ENCODE measurements around the gene CLCNKA. TPM values are rescaled to one million over a fixed set of nuclear protein-coding genes. Genes with fewer than 3 reads are reported as not detected.

Gene CLCNKA
- total and polyA plus RNA-seq, 2 of the 8 experiments (the other 6 are each of a cell fraction or from before 2014, with no cell fraction given): 0.95 to 2.0 TPM

DNA sequence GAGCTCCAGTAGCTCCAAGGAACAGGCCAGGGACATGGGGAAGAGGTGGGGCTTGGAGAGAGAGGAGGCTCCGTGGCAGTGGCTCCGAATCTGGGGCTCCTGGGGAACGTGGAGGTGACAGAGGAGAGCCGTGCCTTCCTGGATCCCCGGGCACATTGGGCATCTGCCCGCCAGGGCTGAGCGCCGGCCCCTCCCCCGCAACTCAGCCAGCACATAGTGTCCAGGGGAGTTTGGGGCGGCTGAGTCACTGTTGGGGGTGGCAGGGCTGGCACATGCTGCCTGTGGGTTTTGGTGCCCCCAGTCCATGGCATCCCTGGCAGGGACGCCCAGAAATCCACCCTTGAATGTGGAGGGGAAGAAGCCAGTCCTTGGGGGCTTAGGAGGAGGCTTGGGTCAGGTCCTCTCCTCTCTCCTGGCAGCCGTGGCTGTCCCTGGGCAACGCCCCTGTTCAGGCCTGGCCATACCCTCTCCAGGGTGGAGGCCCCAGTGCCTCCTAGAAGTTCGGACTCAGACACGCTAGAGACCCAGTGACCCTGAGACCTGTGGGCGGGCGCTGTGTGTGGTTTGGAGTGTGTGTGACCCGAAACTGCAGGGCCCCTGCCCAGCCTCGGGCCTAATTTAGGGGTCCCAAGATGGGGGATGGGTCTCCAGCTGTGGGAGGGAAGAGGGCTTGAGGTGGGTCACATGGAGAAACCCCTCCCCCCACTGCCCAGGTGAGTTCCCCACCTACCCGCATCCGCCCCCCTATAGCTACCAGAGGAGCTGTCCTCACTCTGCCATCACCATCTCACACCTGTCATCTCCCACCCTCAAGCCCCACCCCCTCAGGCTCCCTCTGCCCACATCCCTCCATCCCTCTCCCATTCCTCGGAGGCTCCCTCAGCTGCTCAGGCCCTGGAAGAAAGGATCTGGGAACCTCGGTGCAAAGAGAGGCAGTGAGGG lies 5.6 kb upstream of the CLCNKA start:
- Histone ChIP-seq H4K8ac (ENCODE audit: extremely low read depth, insufficient read depth, low read length) (peak overlapping the region; percentile 26; the same call in 1 of the 2 replicates), H3K9ac (replicated peaks in 1 of 4; ENCODE audit: extremely low read depth in 1 of 4, low read depth in 3 of 4, low read length in 3 of 4) (no peak overlapping the region), H3K4me1 (replicated peaks in 1 of 4; ENCODE audit: control insufficient read depth in 3 of 4, insufficient read depth in 4 of 4, low read length in 3 of 4) (peaks cover 5 to 37% (median 22%) of the 10 kb centered on the region in 4 experiments), H3K27me3 (replicated peaks in 1 of 4; ENCODE audit: control insufficient read depth in 3 of 4, extremely low read depth in 1 of 4, insufficient read depth in 3 of 4, low read length in 3 of 4) (peaks cover 0 to 2% (median 0%) of the 10 kb centered on the region in 4 experiments; a peak in 1 of 7 replicates), H2BK20ac (ENCODE audit: low read length) (no peak overlapping the region), H3K23ac (ENCODE audit: insufficient read length) (no peak overlapping the region), H3K4me2 (ENCODE audit: insufficient read depth in 1 of 2, low read depth in 2 of 2, low read length in 2 of 2) (no peak overlapping the region), H4K20me1 (replicated peaks in 1 of 2; ENCODE audit: control insufficient read depth in 1 of 2, insufficient read depth in 2 of 2, low read length in 2 of 2) (no peaks in the 10 kb centered on the region), H4K5ac (ENCODE audit: insufficient read length, low read depth, low read length) (no peak overlapping the region), H3K23me2 (ENCODE audit: low read depth, low read length) (no peaks in the 10 kb centered on the region; the same call in 1 of the 2 replicates), H2BK12ac (ENCODE audit: low read depth, low read length) (peak overlapping the region; percentile 68; the same call in 1 of the 2 replicates), H3K79me2 (ENCODE audit: control insufficient read depth in 1 of 2, insufficient read depth in 2 of 2, low read length in 2 of 2) (no peaks in the 10 kb centered on the region), H3K36me3 (ENCODE audit: control insufficient read depth in 2 of 4, insufficient read depth in 4 of 4, low read length in 3 of 4) (no peaks in the 10 kb centered on the region), H2AFZ (ENCODE audit: low read length) (no peak overlapping the region), H3K18ac (ENCODE audit: extremely low read depth, low read length) (no peak overlapping the region), H2BK15ac (ENCODE audit: low read length) (peak overlapping the region; percentile 81; the same call in 1 of the 2 replicates), H2BK5ac (ENCODE audit: low read depth, low read length) (peak overlapping the region; percentile 16; the same call in 1 of the 2 replicates), H4K91ac (replicated peaks; ENCODE audit: insufficient read length, low read length) (no peak overlapping the region), H3K4ac (replicated peaks; ENCODE audit: insufficient read length, low read depth, low read length) (no peak overlapping the region), H3K9me3 (ENCODE audit: insufficient read depth in 2 of 2, low read depth in 1 of 2, low read length in 1 of 2) (no peaks in the 10 kb centered on the region), H3K56ac (replicated peaks; ENCODE audit: insufficient read length, low read depth, low read length) (no peak overlapping the region), H2BK120ac (replicated peaks; ENCODE audit: low read depth, low read length) (no peak overlapping the region), H3K4me3 (ENCODE audit: extremely low read depth in 1 of 4, insufficient read depth in 2 of 4, low read depth in 3 of 4, low read length in 4 of 4) (no peak overlapping the region), H3K79me1 (ENCODE audit: low read depth, low read length) (no peaks in the 10 kb centered on the region), H2AK5ac (ENCODE audit: low read depth, low read length) (no peak overlapping the region), H3K27ac (ENCODE audit: low read depth, low read length) (no peak overlapping the region), H3K14ac (ENCODE audit: insufficient read length) (no peak overlapping the region)
- no peak for DNase-seq (ENCODE audit: low read depth in 1 of 2, low spot score in 2 of 2)
- ChIA-PET CTCF (ENCODE audit: partially characterized antibody) (interaction anchor here (0.9 to 6.6 kb wide), 8 partner anchors 9 to 92 kb away, joined by 3 to 41 read pairs (median 3); no protein-coding TSS in a partner anchor), POLR2A (ENCODE audit: partially characterized antibody) (interaction anchor here (0.6 to 1.3 kb wide), 4 partner anchors 9 to 249 kb away, joined by 3 to 5 read pairs (median 3); no protein-coding TSS in a partner anchor)
- TF ChIP-seq, protein P1, sequence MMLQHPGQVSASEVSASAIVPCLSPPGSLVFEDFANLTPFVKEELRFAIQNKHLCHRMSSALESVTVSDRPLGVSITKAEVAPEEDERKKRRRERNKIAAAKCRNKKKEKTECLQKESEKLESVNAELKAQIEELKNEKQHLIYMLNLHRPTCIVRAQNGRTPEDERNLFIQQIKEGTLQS (IDR thresholded peaks at IDR 0.05; ENCODE audit: insufficient read depth, low read depth, low read length): no peak
- WGBS, 2 experiments (ENCODE audit: extremely low coverage in 1 of 2, insufficient coverage in 1 of 2, insufficient read length in 1 of 2, insufficient replicate concordance in 2 of 2, low coverage in 1 of 2, low lambda C conversion rate in 2 of 2, missing lambda C conversion rate in 1 of 2): 88% methylated on average over 22 of the region's 23 CpGs; no CpG with 5 or more reads in 1 of the 2 experiments
- no peak for FAIRE-seq
